ENCODE data around the gene OOSP4A.

OOSP4A gene

DNA sequence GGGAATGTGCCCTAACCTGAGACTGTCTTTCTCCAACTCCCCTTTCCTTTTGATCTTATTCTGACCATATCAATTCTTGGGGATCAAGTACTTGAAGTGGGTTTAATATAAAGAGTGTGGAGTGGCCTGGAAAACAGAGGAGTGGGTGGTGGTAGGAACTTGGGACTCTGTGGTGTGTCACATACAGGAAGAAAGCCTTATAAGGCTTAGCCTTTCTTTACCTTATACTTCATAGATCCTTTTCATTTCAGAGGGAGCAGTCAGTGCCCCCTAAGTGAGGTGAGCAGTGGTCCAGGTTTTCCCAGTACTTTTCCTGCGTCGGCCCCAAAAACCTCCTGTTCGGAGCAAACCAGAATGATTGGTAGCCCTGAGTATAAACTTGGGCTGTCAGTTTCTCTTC, 25.1 kb upstream of the OOSP4A start:
- Histone ChIP-seq H3K4me3 (replicated peaks; ENCODE audit: low read depth, low read length) (no peak overlapping the region), H3K36me3 (ENCODE audit: control insufficient read depth, insufficient read depth, low read length) (no peaks in the 10 kb centered on the region), H3K27me3 (replicated peaks; ENCODE audit: control insufficient read depth, insufficient read depth, low read length) (no peaks in the 10 kb centered on the region)
- no peak for DNase-seq (ENCODE audit: extremely low read depth, insufficient read length)
- TF ChIP-seq CTCF (IDR thresholded peaks at IDR 0.05; ENCODE audit: insufficient read depth, low read length, poor library complexity, severe bottlenecking): no peak

- no peak overlapping the region for H3K4me3 ChIP-seq (replicated peaks; ENCODE audit: low read depth, low read length)
- no peak for TF ChIP-seq CTCF (IDR thresholded peaks at IDR 0.05; ENCODE audit: insufficient read depth, low read length, poor library complexity, severe bottlenecking)
- no peak for DNase-seq (ENCODE audit: extremely low read depth, insufficient read length)
- H3K36me3 ChIP-seq (ENCODE audit: control insufficient read depth, insufficient read depth, low read length): no peaks in the 10 kb centered on the region
- no peaks in the 10 kb centered on the region for H3K27me3 ChIP-seq (replicated peaks; ENCODE audit: control insufficient read depth, insufficient read depth, low read length)
Measured at GRCh38 chr11:59939482-59939881, 24.4 kb upstream of the OOSP4A start.

DNA sequence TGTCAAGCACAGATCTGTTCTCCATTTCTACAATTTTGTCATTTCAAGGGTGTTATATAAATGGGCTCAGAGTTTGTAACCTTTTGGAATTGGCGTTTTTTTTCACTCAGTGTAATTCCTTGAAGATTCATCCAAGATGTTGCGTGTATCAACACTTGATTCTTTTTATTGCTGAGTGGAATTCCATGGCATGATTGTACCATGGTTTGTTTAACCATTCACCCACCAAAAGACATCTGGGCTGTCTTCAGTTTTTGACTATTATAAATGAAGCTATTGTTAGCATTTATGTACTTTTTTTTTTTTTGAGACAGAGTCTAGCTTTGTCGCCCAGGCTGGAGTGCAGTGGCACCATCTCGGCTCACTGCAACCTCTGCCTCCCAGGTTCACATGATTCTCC, 22.7 kb upstream of the OOSP4A start:
- H3K27me3 ChIP-seq (replicated peaks; ENCODE audit: control insufficient read depth, insufficient read depth, low read length): no peaks in the 10 kb centered on the region
- no peaks in the 10 kb centered on the region for H3K36me3 ChIP-seq (ENCODE audit: control insufficient read depth, insufficient read depth, low read length)
- no peak for TF ChIP-seq CTCF (IDR thresholded peaks at IDR 0.05; ENCODE audit: insufficient read depth, low read length, poor library complexity, severe bottlenecking)
- DNase-seq (ENCODE audit: extremely low read depth, insufficient read length): no peak
- no peak overlapping the region for H3K4me3 ChIP-seq (replicated peaks; ENCODE audit: low read depth, low read length)

- DNase-seq (ENCODE audit: extremely low read depth, insufficient read length): no peak
Measured at GRCh38 chr11:59943997-59944714, 19.7 kb upstream of the OOSP4A start.

GRCh38 chr11:59944720-59945119, 19.1 kb upstream of the OOSP4A start:
- Histone ChIP-seq H3K27me3 (replicated peaks; ENCODE audit: control insufficient read depth, insufficient read depth, low read length) (no peaks in the 10 kb centered on the region), H3K4me3 (replicated peaks; ENCODE audit: low read depth, low read length) (no peak overlapping the region), H3K36me3 (ENCODE audit: control insufficient read depth, insufficient read depth, low read length) (no peaks in the 10 kb centered on the region)
- TF ChIP-seq CTCF (IDR thresholded peaks at IDR 0.05; ENCODE audit: insufficient read depth, low read length, poor library complexity, severe bottlenecking): no peak
- DNase-seq (ENCODE audit: extremely low read depth, insufficient read length): no peak

More at GRCh38 chr11:59943997-59944714, 19.7 kb upstream of the OOSP4A start:
- H3K36me3 ChIP-seq (ENCODE audit: control insufficient read depth, insufficient read depth, low read length): no peaks in the 10 kb centered on the region
- TF ChIP-seq CTCF (IDR thresholded peaks at IDR 0.05; ENCODE audit: insufficient read depth, low read length, poor library complexity, severe bottlenecking): no peak
- no peak overlapping the region for H3K4me3 ChIP-seq (replicated peaks; ENCODE audit: low read depth, low read length)
- H3K27me3 ChIP-seq (replicated peaks; ENCODE audit: control insufficient read depth, insufficient read depth, low read length): no peaks in the 10 kb centered on the region

All from GM06990 (cell line).